Measurements from ENCODE around the gene FAM20A. TPM values are rescaled to one million over a fixed set of nuclear protein-coding genes. Genes with fewer than 3 reads are reported as not detected.
A peak's percentile ranks its signal among the peaks of the same experiment; 100 is the strongest.

FAM20A gene
- total and polyA plus RNA-seq, 2 experiments from 2014 or later, result 9.3 to 10.9 TPM

DNA sequence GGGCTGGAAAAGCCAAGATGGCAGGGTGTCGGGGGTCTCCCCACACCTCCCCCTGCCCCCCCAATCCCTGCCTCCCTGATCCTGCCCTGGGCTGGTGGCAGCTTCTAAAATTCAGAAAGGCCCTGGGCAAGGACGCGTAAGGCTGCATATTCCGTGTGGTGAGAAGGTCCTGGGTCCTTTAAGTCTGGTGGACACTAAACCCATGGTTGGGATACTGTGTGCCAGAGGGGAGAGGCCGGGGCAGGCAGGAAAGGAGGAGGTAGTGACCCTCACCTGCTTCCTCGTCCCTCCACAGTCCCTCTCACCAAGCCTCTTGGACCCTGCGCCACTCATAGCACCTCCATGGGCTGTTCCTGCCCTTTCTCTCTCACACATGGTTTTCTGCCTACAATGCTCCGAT, 60.2 kb downstream of the FAM20A start:
- no peak for DNase-seq
- H3K4me1 ChIP-seq (ENCODE audit: insufficient read depth), result no peaks in the 10 kb centered on the region
- H3F3A ChIP-seq (ENCODE audit: insufficient read depth), result peaks cover 8% of the 10 kb centered on the region; the same call in 1 of the 2 replicates
- TF ChIP-seq EZH2 (IDR thresholded peaks at IDR 0.05; ENCODE audit: insufficient read depth, poor library complexity, severe bottlenecking) (no peak), EZH2phosphoT487 (IDR thresholded peaks at IDR 0.05; ENCODE audit: insufficient read depth, low read depth) (no peak)
- no peak overlapping the region for H3K4me3 ChIP-seq
- H4K20me1 ChIP-seq (ENCODE audit: insufficient read depth), result no peaks in the 10 kb centered on the region
- H3K4me2 ChIP-seq (ENCODE audit: unreplicated experiment), result no peak overlapping the region
- no peaks in the 10 kb centered on the region for H3K27me3 ChIP-seq (replicated peaks; ENCODE audit: insufficient read depth)
- no peak overlapping the region for H3K27ac ChIP-seq
- no peak overlapping the region for H3K9ac ChIP-seq
- 80 to 81% methylated on average over 8 of the region's 8 CpGs for WGBS, 2 experiments (ENCODE audit: low coverage in 1 of 2, low lambda C conversion rate in 2 of 2, missing lambda C conversion rate in 2 of 2)
- H2AFZ ChIP-seq, result no peak overlapping the region
- in situ Hi-C loops (cut with MboI), result loop anchor here (5.0 to 25.0 kb wide), 2 partner anchors 216 to 696 kb away; partner anchors contain the start of gene ABCA10
- H3K79me2 ChIP-seq (ENCODE audit: insufficient read depth), result no peaks in the 10 kb centered on the region
- H3K9me2 ChIP-seq (ENCODE audit: insufficient read depth), result no peaks in the 10 kb centered on the region
- H3K9me3 ChIP-seq (ENCODE audit: low read depth), result no peaks in the 10 kb centered on the region
- H3K36me3 ChIP-seq (ENCODE audit: low read depth), result peaks cover 17% of the 10 kb centered on the region

DNA sequence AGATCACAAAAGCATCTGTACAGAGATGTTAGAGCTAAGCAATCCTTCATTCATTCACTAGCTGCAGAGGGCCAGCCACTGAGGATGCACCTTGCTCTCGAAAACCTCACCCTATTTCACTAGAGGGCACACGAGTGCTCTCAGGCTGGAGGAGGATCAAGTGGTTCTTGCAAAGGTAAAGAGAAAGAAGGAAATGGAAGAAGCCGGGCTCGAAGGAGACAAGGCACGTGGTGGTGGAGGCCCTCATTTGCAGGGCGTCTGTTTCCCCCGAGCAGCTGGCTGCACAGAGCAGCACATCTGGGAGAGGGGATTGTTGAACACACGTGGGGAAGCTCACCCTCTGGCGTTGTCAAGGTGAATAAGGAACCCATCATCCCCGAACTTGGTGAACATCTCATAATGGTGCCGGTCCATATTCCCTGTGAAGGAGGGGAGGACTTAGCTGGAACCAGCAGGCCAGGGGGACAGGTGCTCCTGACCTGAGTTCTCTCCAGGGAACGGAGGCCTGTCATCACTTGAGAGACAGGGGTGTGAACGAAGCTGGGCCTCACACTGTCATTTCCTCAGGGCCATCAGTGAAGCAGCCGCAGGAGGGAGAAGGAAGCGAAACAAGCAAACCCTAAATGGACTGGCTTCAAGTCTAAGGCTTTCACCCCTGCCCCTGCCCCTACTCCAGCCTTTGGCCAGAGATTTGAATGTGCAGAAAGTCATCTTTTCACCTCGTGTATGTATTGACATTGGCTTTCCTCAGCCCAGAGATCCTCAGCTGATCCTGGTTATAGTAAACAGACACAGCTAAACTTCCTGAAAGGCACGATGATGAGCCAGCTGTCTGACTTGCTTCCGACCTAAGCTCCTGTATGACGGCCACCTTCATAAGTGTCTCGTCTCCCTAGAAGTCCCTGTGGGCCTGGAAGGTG, 61.4 kb downstream of the FAM20A start:
- H3F3A ChIP-seq (ENCODE audit: insufficient read depth), result peaks cover 14% of the 10 kb centered on the region; the same call in 1 of the 2 replicates
- no peak overlapping the region for H3K9ac ChIP-seq
- H3K27me3 ChIP-seq (replicated peaks; ENCODE audit: insufficient read depth), result no peaks in the 10 kb centered on the region
- 68 to 69% methylated on average over 20 of the region's 20 CpGs for WGBS, 2 experiments (ENCODE audit: low coverage in 1 of 2, low lambda C conversion rate in 2 of 2, missing lambda C conversion rate in 2 of 2)
- in situ Hi-C loops (cut with MboI), result loop anchor here (5.0 to 25.0 kb wide), 2 partner anchors 217 to 697 kb away; partner anchors contain the start of gene ABCA10
- no peaks in the 10 kb centered on the region for H4K20me1 ChIP-seq (ENCODE audit: insufficient read depth)
- no peaks in the 10 kb centered on the region for H3K4me1 ChIP-seq (ENCODE audit: insufficient read depth)
- H3K79me2 ChIP-seq (ENCODE audit: insufficient read depth), result no peaks in the 10 kb centered on the region; the same call in 1 of the 2 replicates
- no peak overlapping the region for H2AFZ ChIP-seq
- peak; percentile 34 for DNase-seq
- H3K27ac ChIP-seq, result no peak overlapping the region
- H3K4me2 ChIP-seq (ENCODE audit: unreplicated experiment), result no peak overlapping the region
- H3K4me3 ChIP-seq, result no peak overlapping the region
- H3K9me3 ChIP-seq (ENCODE audit: low read depth), result no peaks in the 10 kb centered on the region
- no peak for TF ChIP-seq EZH2phosphoT487 (IDR thresholded peaks at IDR 0.05; ENCODE audit: insufficient read depth, low read depth)
- H3K9me2 ChIP-seq (ENCODE audit: insufficient read depth), result no peaks in the 10 kb centered on the region
- peaks cover 28% of the 10 kb centered on the region for H3K36me3 ChIP-seq (ENCODE audit: low read depth)

DNA sequence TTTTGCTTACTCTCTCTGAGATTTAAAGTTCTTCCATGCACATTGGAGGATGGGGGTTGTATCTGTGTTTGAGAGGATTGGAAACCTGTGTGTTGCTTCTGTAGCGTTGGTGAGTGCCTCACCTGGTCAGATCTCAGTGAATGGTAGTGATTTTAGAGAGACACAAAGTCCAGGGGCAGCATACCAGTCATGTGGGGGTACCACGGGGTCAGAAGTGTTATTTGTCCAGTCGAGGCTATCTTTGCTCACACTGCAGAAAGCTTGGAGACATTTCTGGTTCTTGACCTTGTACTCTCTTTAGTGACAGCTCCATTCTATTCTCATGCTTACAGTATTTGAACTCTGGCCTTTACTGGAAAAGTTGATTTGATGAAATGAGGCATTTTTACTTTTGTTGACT, 65.2 kb downstream of the FAM20A start:
- Histone ChIP-seq H2AFZ (no peak overlapping the region), H3K4me2 (ENCODE audit: unreplicated experiment) (no peak overlapping the region), H3K79me2 (ENCODE audit: insufficient read depth) (peaks cover 16% of the 10 kb centered on the region), H3K9me3 (ENCODE audit: low read depth) (no peaks in the 10 kb centered on the region), H3K4me3 (no peak overlapping the region), H3K4me1 (ENCODE audit: insufficient read depth) (0 out of 2 replicates have a peak, but pooled peaks cover 10% of the 10 kb centered on the region), H3K27me3 (replicated peaks; ENCODE audit: insufficient read depth) (no peaks in the 10 kb centered on the region), H4K20me1 (ENCODE audit: insufficient read depth) (no peaks in the 10 kb centered on the region), H3K27ac (no peak overlapping the region), H3F3A (ENCODE audit: insufficient read depth) (peaks cover 51% of the 10 kb centered on the region), H3K9ac (no peak overlapping the region), H3K9me2 (ENCODE audit: insufficient read depth) (no peaks in the 10 kb centered on the region), H3K36me3 (ENCODE audit: low read depth) (peaks cover 53% of the 10 kb centered on the region)
- 84 to 86% methylated on average over 3 of the region's 3 CpGs for WGBS, 2 experiments (ENCODE audit: low coverage in 1 of 2, low lambda C conversion rate in 2 of 2, missing lambda C conversion rate in 2 of 2)
- in situ Hi-C loops (cut with MboI), result loop anchor here (25.0 kb wide), 1 partner anchor 701 kb away; the partner anchor contains the start of gene ABCA10
- DNase-seq, result no peak
- TF ChIP-seq EZH2 (IDR thresholded peaks at IDR 0.05; ENCODE audit: insufficient read depth, poor library complexity, severe bottlenecking), result no peak
- TF ChIP-seq EZH2phosphoT487 (IDR thresholded peaks at IDR 0.05; ENCODE audit: insufficient read depth, low read depth), result no peak

DNA sequence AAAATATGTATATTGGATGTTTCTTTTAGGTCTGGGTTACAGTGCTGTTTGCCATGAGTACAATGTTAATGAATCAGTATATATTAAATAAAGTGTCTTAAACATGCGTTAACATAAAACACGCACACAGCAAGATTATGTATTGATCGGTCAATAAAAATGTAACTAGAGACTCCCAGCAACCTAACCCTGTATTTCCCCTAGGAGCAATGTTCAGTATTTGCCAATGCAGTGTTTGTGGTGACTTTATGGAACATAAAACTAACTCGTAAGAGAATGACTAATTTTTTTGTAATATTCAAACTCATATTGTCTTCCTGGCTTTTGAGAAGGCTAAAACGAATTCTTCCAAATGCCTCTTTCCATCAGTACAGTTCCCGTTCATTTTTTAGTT, 66.5 kb downstream of the FAM20A start:
- peaks cover 26% of the 10 kb centered on the region for H3K79me2 ChIP-seq (ENCODE audit: insufficient read depth)
- H3K27me3 ChIP-seq (replicated peaks; ENCODE audit: insufficient read depth), result no peaks in the 10 kb centered on the region
- H3F3A ChIP-seq (ENCODE audit: insufficient read depth), result peaks cover 63% of the 10 kb centered on the region
- 0 out of 2 replicates have a peak, but pooled peaks cover 10% of the 10 kb centered on the region for H3K4me1 ChIP-seq (ENCODE audit: insufficient read depth)
- H3K27ac ChIP-seq, result peak overlapping the region; percentile 23; the same call in 1 of the 2 replicates
- WGBS, 2 experiments (ENCODE audit: low coverage in 1 of 2, low lambda C conversion rate in 2 of 2, missing lambda C conversion rate in 2 of 2), result 79 to 81% methylated on average over 6 of the region's 6 CpGs
- no peaks in the 10 kb centered on the region for H4K20me1 ChIP-seq (ENCODE audit: insufficient read depth)
- no peak overlapping the region for H3K4me3 ChIP-seq
- H3K4me2 ChIP-seq (ENCODE audit: unreplicated experiment), result no peak overlapping the region
- TF ChIP-seq EZH2 (IDR thresholded peaks at IDR 0.05; ENCODE audit: insufficient read depth, poor library complexity, severe bottlenecking), result no peak
- TF ChIP-seq EZH2phosphoT487 (IDR thresholded peaks at IDR 0.05; ENCODE audit: insufficient read depth, low read depth), result no peak
- H3K9me3 ChIP-seq (ENCODE audit: low read depth), result no peaks in the 10 kb centered on the region
- H3K9me2 ChIP-seq (ENCODE audit: insufficient read depth), result no peaks in the 10 kb centered on the region
- DNase-seq, result no peak
- H3K9ac ChIP-seq, result no peak overlapping the region
- peaks cover 61% of the 10 kb centered on the region for H3K36me3 ChIP-seq (ENCODE audit: low read depth)
- in situ Hi-C loops (cut with MboI), result loop anchor here (25.0 kb wide), 1 partner anchor 703 kb away; the partner anchor contains the start of gene ABCA10
- no peak overlapping the region for H2AFZ ChIP-seq

Measured in GM23248 (cell line).